ENCODE data around the gene MKX.

DNA sequence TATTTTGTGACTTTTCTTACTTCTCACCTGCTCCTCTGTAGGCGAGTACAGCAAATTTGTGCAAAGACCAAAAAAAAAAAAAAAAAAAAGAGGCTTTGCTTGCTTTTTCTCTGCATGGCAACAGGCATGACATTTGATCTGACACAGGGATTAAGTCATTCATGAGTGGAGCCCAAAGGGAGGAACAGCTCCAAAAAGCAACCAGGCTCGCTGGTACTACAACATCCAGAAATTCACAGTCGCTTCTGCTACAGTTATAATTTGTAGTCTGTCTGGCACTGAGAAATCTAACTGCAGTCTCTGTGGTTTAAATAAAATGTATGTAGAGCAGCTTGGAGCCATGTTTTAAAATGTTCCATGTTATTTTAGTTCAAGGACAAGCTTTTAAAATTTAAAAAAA is 31.7 kb downstream of the MKX start:
- TF ChIP-seq, protein P1, sequence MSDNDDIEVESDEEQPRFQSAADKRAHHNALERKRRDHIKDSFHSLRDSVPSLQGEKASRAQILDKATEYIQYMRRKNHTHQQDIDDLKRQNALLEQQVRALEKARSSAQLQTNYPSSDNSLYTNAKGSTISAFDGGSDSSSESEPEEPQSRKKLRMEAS (IDR thresholded peaks at IDR 0.05), result no peak
- TF ChIP-seq, protein P2, sequence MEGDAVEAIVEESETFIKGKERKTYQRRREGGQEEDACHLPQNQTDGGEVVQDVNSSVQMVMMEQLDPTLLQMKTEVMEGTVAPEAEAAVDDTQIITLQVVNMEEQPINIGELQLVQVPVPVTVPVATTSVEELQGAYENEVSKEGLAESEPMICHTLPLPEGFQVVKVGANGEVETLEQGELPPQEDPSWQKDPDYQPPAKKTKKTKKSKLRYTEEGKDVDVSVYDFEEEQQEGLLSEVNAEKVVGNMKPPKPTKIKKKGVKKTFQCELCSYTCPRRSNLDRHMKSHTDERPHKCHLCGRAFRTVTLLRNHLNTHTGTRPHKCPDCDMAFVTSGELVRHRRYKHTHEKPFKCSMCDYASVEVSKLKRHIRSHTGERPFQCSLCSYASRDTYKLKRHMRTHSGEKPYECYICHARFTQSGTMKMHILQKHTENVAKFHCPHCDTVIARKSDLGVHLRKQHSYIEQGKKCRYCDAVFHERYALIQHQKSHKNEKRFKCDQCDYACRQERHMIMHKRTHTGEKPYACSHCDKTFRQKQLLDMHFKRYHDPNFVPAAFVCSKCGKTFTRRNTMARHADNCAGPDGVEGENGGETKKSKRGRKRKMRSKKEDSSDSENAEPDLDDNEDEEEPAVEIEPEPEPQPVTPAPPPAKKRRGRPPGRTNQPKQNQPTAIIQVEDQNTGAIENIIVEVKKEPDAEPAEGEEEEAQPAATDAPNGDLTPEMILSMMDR (IDR thresholded peaks at IDR 0.05), result no peak
- TF ChIP-seq POLR2A (IDR thresholded peaks at IDR 0.05; ENCODE audit: low read length) (no peak), FOSL2 (IDR thresholded peaks at IDR 0.05) (no peak), FOSL2 (CRISPR knock-in tag; IDR thresholded peaks at IDR 0.05) (no peak), KDM5A (IDR thresholded peaks at IDR 0.05) (no peak), BHLHE40 (IDR thresholded peaks at IDR 0.05; ENCODE audit: low read depth, low read length) (no peak)
- TF ChIP-seq, protein P3, sequence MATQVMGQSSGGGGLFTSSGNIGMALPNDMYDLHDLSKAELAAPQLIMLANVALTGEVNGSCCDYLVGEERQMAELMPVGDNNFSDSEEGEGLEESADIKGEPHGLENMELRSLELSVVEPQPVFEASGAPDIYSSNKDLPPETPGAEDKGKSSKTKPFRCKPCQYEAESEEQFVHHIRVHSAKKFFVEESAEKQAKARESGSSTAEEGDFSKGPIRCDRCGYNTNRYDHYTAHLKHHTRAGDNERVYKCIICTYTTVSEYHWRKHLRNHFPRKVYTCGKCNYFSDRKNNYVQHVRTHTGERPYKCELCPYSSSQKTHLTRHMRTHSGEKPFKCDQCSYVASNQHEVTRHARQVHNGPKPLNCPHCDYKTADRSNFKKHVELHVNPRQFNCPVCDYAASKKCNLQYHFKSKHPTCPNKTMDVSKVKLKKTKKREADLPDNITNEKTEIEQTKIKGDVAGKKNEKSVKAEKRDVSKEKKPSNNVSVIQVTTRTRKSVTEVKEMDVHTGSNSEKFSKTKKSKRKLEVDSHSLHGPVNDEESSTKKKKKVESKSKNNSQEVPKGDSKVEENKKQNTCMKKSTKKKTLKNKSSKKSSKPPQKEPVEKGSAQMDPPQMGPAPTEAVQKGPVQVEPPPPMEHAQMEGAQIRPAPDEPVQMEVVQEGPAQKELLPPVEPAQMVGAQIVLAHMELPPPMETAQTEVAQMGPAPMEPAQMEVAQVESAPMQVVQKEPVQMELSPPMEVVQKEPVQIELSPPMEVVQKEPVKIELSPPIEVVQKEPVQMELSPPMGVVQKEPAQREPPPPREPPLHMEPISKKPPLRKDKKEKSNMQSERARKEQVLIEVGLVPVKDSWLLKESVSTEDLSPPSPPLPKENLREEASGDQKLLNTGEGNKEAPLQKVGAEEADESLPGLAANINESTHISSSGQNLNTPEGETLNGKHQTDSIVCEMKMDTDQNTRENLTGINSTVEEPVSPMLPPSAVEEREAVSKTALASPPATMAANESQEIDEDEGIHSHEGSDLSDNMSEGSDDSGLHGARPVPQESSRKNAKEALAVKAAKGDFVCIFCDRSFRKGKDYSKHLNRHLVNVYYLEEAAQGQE (IDR thresholded peaks at IDR 0.05), result no peak
- TF ChIP-seq, protein P4, sequence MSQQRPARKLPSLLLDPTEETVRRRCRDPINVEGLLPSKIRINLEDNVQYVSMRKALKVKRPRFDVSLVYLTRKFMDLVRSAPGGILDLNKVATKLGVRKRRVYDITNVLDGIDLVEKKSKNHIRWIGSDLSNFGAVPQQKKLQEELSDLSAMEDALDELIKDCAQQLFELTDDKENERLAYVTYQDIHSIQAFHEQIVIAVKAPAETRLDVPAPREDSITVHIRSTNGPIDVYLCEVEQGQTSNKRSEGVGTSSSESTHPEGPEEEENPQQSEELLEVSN (IDR thresholded peaks at IDR 0.05; ENCODE audit: borderline replicate concordance, low read depth), result no peak
- TF ChIP-seq, protein P5, sequence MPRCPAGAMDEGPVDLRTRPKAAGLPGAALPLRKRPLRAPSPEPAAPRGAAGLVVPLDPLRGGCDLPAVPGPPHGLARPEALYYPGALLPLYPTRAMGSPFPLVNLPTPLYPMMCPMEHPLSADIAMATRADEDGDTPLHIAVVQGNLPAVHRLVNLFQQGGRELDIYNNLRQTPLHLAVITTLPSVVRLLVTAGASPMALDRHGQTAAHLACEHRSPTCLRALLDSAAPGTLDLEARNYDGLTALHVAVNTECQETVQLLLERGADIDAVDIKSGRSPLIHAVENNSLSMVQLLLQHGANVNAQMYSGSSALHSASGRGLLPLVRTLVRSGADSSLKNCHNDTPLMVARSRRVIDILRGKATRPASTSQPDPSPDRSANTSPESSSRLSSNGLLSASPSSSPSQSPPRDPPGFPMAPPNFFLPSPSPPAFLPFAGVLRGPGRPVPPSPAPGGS (IDR thresholded peaks at IDR 0.05), result no peak
